GM19025 (cell line): ENCODE results near the gene GRID1.

Experiments
- ATAC-seq: cut with Tn5 transposase; IDR thresholded peaks from one replicate; pipeline ENCODE4 v1.9.1; 2021; ENCODE audit warnings: mild to moderate bottlenecking, low read depth, moderate library complexity; ENCODE audit not compliant: unreplicated experiment

GRID1 gene

GRCh38 chr10:86355571-86356038 lies 11.0 kb downstream of the GRID1 start:
- no peak for ATAC-seq

GRCh38 chr10:86354761-86355540 lies 11.6 kb downstream of the GRID1 start:
- ATAC-seq = no peak

- ATAC-seq = no peak
Observed at GRCh38 chr10:86353506-86354485, 12.8 kb downstream of the GRID1 start.

- no peak for ATAC-seq
Observed at GRCh38 chr10:86350897-86351296, 15.7 kb downstream of the GRID1 start.

- no peak for ATAC-seq
Observed at GRCh38 chr10:86349940-86350630, 16.5 kb downstream of the GRID1 start.

- ATAC-seq = no peak
Observed at GRCh38 chr10:86349474-86349873, 17.1 kb downstream of the GRID1 start.

- no peak for ATAC-seq
Observed at GRCh38 chr10:86348321-86349210, 18.0 kb downstream of the GRID1 start.

- ATAC-seq = no peak
Observed at GRCh38 chr10:86347856-86348255, 18.7 kb downstream of the GRID1 start.

GRCh38 chr10:86346799-86347665 lies 19.6 kb downstream of the GRID1 start:
- ATAC-seq = no peak

GRCh38 chr10:86345859-86346798 lies 20.5 kb downstream of the GRID1 start:
- no peak for ATAC-seq

GRCh38 chr10:86345296-86345858 lies 21.2 kb downstream of the GRID1 start:
- ATAC-seq = no peak

- ATAC-seq = no peak
Observed at GRCh38 chr10:86344714-86345161, 21.9 kb downstream of the GRID1 start.

- ATAC-seq = no peak
Observed at GRCh38 chr10:86344281-86344680, 22.3 kb downstream of the GRID1 start.

GRCh38 chr10:86343761-86344160 lies 22.8 kb downstream of the GRID1 start:
- no peak for ATAC-seq

- no peak for ATAC-seq
Observed at GRCh38 chr10:86342111-86342863, 24.3 kb downstream of the GRID1 start.

GRCh38 chr10:86341361-86341811 lies 25.2 kb downstream of the GRID1 start:
- ATAC-seq = no peak

- no peak for ATAC-seq
Observed at GRCh38 chr10:86340991-86341260, 25.7 kb downstream of the GRID1 start.
